GM18951 (cell line): ENCODE measurements around the gene SCN3A.

Experiments used
- POLR2A ChIP-seq: IDR thresholded peaks from 4 replicates; pipeline ENCODE4 v1.6.1; 2011; ENCODE audit warnings: mild to moderate bottlenecking; ENCODE audit not compliant: insufficient read length, insufficient read depth; ENCODE audit errors: extremely low read depth
- in situ Hi-C: fragments of 300-500 bp; cut with MboI; formaldehyde crosslinking; loops from one replicate; pipeline ENCODE4 v1.12.0; 2022; ENCODE audit warnings: low sequenced_read_pairs, mixed read lengths, inconsistent platforms; ENCODE audit not compliant: unreplicated experiment

Gene SCN3A

DNA sequence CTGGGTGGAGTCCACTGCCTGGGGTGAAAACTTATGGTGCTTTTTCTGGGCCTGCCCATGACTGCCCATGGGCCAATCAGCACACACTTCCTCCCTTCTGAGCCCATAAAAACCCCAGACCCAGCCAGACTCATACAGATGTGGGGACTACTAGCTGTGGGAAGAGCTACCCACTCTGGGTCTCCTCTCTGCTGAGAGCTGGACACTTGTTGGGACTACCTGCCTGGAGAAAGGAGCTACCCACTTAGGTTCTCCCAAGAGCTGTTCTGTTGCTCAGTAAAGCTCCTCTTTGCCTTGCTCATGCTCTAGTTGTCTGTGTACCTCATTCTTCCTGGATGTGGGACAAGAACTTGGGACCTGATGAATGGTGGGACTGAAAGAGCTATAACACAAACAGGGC lies 129.0 kb downstream of the SCN3A start:
- TF ChIP-seq POLR2A: no peak
- in situ Hi-C loops: no loop called here

DNA sequence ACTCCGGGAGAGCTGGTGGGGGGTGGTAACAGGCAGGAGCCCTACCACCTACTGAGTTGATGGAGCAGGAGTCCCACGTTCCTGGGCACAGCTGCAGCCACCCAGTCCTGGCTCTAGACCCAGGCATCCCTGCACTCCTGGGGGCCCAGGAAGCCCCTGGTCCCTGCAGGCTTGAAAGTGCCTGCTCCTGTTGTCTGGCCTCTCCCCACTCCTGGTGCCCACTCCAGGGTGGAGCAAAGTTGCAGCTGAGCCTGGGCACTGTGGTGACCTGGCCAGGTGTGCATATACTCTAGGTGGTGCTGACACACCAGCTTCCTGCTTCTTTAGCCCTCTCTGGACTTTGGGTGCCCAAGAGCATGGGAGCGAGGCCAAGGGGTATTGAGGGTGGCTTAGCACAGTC lies 129.5 kb downstream of the SCN3A start:
- in situ Hi-C loops: no loop called here
- TF ChIP-seq POLR2A: no peak

DNA sequence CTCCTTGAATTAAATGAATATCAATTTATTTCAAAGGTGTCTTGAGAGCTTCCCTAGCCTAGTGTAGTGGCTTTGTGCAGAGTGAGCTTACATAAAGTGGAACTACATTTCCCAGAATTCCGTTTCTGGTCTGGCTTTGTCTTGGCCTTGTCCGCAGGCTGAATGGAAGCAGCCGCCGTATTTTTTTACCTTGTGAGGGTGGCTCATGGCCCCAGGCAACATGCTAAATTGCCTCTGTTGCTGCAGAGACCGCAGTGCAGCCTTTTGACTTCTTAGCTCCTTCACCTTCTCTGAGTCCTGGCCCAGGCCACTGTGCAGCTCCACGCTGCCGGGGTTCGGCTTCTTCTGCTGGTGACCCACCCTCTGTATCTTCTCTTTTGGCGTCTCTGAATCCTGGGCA lies 133.8 kb downstream of the SCN3A start:
- in situ Hi-C loops: no loop called here
- TF ChIP-seq POLR2A: no peak

DNA sequence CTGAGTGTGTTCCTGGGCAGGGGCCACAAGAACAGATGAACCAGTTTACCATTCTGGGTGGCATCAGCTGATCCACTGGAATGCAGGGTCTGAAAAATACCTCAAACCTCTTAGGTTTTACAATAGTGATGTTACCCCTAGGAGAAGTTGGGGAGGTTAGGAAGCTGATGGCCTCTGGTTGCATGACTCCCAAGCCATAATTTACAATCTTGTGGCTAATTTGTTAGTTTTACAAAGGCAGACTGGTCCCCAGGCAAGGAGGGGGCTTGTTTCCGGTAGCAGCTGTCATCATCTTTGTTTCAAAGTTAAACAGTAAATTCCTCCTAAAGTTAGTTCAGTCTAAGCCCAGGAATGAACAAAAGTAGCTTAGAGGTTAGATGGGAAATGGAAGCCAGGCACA lies 134.7 kb downstream of the SCN3A start:
- in situ Hi-C loops: no loop called here
- no peak for TF ChIP-seq POLR2A

DNA sequence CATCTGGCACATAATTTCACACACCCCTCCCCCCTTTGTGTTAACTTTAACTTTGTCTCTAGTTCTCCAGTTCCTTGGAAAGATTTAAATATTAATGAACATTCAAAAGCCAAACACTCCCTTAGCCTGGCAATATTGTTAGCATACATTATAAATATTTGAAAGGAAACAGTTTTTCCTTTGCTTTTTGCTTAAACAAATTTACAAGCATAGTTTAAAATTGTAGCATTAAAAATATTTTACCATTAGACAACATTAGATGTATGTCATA lies 135.4 kb downstream of the SCN3A start:
- no peak for TF ChIP-seq POLR2A
- in situ Hi-C loops: no loop called here

DNA sequence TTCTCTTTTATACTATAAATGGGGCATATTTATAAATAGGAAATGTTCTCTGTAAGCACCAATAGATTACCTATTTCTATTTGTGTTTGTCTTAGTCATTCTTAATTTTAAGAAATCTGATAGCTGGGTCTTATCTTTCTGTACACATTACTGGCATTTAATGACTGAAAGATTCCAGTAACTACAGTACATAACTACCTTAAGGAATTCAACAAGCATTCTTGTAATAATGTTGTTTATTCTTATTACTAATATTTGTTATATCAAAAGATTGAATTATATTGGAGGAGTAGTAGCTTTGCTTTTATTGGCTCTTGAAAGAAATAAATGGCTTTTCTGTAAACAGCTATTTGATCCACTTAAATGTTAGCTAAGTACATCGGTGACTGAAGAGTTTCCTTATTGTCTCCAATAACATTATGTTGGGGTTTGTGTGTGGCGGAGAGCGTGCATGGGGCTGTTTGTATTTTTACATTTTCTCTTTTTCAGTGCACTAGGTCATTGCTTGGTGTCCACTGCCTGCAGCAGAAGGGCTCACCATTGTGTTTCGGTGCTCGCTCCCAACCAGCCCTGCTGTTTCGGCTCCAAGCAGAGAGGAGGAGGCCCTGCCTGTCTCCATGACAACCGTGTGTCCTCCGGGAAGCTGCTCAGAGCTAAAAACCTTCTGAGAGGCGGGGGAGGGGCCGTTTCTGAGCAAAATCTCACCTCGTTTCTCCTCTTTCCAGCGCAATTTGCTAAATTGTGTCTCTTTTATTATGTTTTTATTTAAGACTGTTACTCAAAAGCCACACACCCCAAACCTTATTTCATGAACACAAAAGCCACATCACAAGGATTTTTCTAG lies 136.0 kb downstream of the SCN3A start:
- no peak for TF ChIP-seq POLR2A
- in situ Hi-C loops: no loop called here

DNA sequence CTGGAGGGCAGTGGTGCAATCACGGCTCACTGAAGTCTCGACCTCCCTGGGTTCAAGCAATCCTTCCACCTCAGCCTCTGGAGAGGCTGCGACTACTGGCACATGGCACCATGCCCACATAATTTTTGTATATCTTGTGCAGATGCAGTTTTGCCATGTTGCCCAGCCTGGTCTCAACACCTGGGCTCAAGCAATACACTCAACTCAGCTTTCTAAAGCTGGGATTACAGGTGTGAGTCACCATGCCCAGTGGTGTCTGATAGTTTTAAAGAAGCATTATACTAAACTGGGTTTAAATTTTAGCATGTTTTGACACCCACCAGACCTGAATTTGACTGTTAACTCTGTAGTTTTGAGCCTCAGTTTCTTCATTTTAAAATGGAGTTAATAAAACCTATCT lies 139.1 kb downstream of the SCN3A start:
- in situ Hi-C loops: no loop called here
- no peak for TF ChIP-seq POLR2A

DNA sequence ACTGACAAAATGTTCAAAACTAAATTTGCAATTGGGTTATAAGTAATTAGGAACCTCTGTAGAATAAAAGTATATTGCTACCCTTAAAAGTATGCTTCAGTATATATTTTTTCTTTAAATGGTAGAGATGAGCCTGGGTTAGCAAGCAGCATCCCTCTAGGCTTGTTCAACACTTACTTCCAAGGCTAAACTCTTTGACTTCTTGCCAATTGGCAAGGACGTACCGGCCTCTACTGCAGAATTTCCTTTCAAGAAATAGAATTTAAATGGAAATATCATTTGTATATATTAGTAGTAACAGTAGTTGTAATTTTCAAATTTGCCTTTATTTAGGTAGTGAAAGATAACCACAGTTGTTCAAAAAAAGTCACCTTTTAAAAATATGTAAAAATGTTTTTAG lies 143.4 kb downstream of the SCN3A start:
- TF ChIP-seq POLR2A: no peak
- in situ Hi-C loops: no loop called here

DNA sequence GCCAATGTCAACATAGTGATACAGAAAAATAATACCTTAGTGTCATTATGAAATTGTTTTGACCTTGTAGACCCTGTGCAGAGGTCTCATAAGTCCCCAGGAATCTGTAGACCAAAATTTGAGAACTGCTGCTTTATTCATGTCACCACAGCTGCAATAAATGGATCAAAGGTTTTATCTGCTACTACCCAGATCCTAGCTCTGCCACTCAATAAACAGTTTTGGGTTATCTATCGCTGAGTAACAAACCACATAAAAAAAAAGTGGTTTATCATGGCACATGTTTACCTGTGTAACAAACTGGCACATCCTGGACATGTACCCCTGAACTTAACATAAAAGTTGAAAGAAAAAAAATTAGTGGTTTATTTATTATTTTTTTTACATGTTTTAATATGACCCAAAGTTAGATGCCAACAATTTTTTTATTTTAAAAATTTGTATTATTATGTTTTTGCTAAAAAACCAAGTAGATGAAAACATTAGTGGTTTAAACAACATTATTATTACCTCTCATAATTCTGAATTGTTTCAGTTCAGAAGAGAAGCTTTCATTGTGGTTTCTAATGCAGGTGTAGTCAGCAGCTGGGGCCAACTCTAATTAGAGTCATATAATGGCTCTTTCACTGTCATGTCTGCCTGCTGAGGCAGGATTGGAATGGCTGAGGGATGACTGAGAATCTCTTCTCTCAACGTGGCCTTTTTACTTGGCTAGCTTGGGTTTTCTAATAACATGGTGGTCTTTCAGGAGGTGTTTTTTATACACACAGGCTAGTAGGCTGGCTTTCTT lies 145.2 kb downstream of the SCN3A start:
- in situ Hi-C loops: no loop called here
- no peak for TF ChIP-seq POLR2A

DNA sequence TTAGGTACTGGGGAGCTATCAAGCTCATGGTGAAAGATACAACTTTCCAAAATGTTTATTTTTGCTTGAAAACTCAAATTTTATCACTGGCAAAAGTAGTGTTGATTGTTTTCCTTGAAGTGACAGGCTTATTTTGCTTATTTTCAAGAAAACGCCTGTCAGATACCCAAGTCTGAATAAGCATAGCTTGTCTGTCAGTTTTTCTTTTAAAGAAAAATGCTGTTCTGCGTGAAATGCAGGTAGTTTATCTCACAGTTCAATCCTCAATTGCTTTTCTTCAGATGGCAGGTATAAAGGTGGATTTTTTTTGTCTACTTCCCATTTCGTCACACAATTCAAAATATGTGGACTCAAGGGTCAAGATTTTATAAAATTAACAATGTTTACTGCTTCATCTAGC lies 145.9 kb downstream of the SCN3A start:
- in situ Hi-C loops: no loop called here
- no peak for TF ChIP-seq POLR2A

DNA sequence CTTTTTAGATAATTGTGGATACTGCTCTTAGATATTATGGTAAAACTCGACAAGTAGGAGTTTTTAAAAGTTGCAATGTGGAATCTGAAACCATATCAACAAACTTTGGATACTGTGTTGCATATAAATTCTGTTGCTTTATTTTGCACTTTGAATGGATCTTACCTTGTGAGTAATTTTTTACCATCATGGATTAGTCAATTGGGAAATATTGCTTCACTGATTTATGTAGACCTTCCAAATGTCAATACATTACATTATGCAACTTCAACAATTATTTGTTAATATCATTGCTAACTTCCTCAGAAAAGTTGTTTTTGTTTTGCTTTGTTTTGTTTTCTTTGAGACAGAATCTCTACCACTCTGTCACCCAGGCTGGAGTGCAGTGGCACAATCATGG lies 146.5 kb downstream of the SCN3A start:
- TF ChIP-seq POLR2A: no peak
- in situ Hi-C loops: no loop called here

DNA sequence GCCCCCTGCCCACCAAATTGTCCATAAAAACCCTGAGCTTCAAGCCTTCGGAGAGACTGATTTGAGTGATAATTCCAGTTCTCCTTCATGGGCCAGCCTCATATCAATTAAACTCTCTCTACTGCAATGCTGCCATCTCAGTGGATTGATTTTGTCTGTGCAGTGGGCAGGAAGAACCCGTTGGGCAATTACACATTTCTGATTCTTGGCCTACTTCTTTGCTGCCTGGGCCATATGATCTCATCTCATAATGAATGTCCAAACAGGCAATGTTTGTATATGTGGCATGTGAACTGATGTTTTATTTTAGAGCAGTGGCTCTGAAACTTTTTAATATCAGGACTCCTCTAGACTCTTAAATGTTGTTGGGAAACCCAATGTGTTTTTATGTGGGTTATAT lies 147.3 kb downstream of the SCN3A start:
- no peak for TF ChIP-seq POLR2A
- in situ Hi-C loops: no loop called here

DNA sequence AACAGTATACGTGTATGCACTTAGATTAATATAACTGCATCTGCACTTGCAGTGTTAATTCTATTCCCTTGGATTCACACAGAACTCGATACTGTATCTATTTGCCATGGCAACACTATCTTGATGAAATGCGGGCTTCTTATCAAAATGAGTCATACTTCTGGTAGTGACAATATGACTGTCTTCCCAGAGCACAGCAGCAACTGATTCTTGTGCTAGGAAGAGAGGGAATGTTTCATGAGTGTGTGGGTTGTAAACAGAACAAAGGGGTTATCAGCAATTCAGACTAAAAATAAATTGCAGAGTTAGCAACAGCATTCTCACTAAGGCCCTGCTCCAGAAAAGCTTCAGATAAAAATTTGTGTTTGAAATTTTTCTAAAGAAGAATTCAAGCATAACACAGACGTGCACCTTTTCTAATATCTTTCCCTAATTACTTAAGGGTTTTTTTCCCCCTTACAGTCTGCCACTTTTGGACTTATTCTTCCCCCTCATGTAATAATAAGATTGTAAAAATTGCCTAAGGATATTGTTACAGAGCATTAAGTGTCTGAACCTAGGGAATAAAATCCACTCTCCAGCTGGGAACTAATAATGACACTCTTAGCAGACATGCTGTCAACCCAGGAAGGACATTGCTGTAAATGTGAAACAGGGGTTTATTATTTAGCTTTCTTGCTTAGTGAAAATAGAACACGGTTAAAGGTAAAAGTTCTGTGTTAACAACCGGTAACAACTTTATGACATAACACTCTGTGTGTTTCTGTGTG lies 148.6 kb downstream of the SCN3A start:
- in situ Hi-C loops: no loop called here
- TF ChIP-seq POLR2A: no peak
